ACC112 (cell line): ENCODE results near the gene ARHGEF11.
"Not testable (repeated sequence)": the region's sequence is repeated elsewhere in the genome, so short reads cannot be mapped to it uniquely, and the experiment has no call there.

ENCODE experiments used
- H2AFZ ChIP-seq: fragments of 200-600 bp; sonication (generic); one replicate; pipeline ENCODE4 v1.6.0; 2017; ENCODE audit warnings: antibody characterized with exemption, low read length; ENCODE audit not compliant: unreplicated experiment
- H3K27ac ChIP-seq: fragments of 200-600 bp; sonication (generic); 2 replicates; pipeline ENCODE4 v1.5.1; 2014; ENCODE audit warnings: low read depth, mild to moderate bottlenecking, antibody characterized with exemption, low read length, moderate library complexity
- H3K27me3 ChIP-seq: fragments of 200-600 bp; sonication (generic); 2 replicates; pipeline ENCODE4 v1.6.1; 2014; ENCODE audit warnings: mild to moderate bottlenecking, antibody characterized with exemption, low read length, moderate library complexity, mixed read lengths; ENCODE audit not compliant: insufficient read depth
- H3K36me3 ChIP-seq: fragments of 200-600 bp; sonication (generic); 2 replicates; pipeline ENCODE4 v1.6.1; 2016; ENCODE audit warnings: mild to moderate bottlenecking, antibody characterized with exemption, low read length, moderate library complexity, mixed read lengths; ENCODE audit not compliant: insufficient read depth
- H3K4me1 ChIP-seq: fragments of 200-600 bp; sonication (generic); one replicate; pipeline ENCODE4 v1.6.1; 2016; ENCODE audit warnings: low read length, mixed read lengths; ENCODE audit not compliant: insufficient read depth, unreplicated experiment, control insufficient read depth
- H3K4me3 ChIP-seq: fragments of 200-600 bp; sonication (generic); 2 replicates; pipeline ENCODE4 v1.5.1; 2014; ENCODE audit warnings: mild to moderate bottlenecking, low read depth, low read length
- H3K79me2 ChIP-seq: fragments of 200-600 bp; sonication (generic); one replicate; pipeline ENCODE4 v1.6.0; 2016; ENCODE audit warnings: low read length; ENCODE audit not compliant: control insufficient read depth, unreplicated experiment, insufficient read depth

ARHGEF11 gene

GRCh38 chr1:157086299-157086698, 40.8 kb upstream of the ARHGEF11 start:
- Histone ChIP-seq H3K36me3 (no peaks in the 10 kb centered on the region), H3K27ac (no peak overlapping the region), H3K4me3 (no peak overlapping the region), H3K4me1 (peaks cover 6% of the 10 kb centered on the region), H2AFZ (no peak overlapping the region), H3K79me2 (no peaks in the 10 kb centered on the region), H3K27me3 (peaks cover 11% of the 10 kb centered on the region)

- Histone ChIP-seq H2AFZ (no peak overlapping the region), H3K4me3 (no peak overlapping the region), H3K36me3 (no peaks in the 10 kb centered on the region), H3K27ac (no peak overlapping the region), H3K79me2 (no peaks in the 10 kb centered on the region), H3K4me1 (peaks cover 2% of the 10 kb centered on the region), H3K27me3 (peaks cover 11% of the 10 kb centered on the region)
These were observed 39.9 kb upstream of the ARHGEF11 start for GRCh38 chr1:157085421-157085820.

- Histone ChIP-seq H3K27me3 (peaks cover 11% of the 10 kb centered on the region), H3K79me2 (no peaks in the 10 kb centered on the region), H3K4me3 (no peak overlapping the region), H3K27ac (no peak overlapping the region), H3K36me3 (no peaks in the 10 kb centered on the region), H3K4me1 (no peaks in the 10 kb centered on the region), H2AFZ (no peak overlapping the region)
These were observed 39.2 kb upstream of the ARHGEF11 start for GRCh38 chr1:157084720-157085119.

- H3K4me1 ChIP-seq: no peaks in the 10 kb centered on the region
- H3K36me3 ChIP-seq: no peaks in the 10 kb centered on the region
- no peak overlapping the region for H2AFZ ChIP-seq
- no peak overlapping the region for H3K27ac ChIP-seq
- no peak overlapping the region for H3K4me3 ChIP-seq
- peaks cover 21% of the 10 kb centered on the region for H3K27me3 ChIP-seq
- H3K79me2 ChIP-seq: no peaks in the 10 kb centered on the region
These were observed 36.2 kb upstream of the ARHGEF11 start for GRCh38 chr1:157081707-157082106.

GRCh38 chr1:157080714-157081113, 35.2 kb upstream of the ARHGEF11 start:
- no peaks in the 10 kb centered on the region for H3K4me1 ChIP-seq
- H2AFZ ChIP-seq: no peak overlapping the region
- H3K27me3 ChIP-seq: peaks cover 24% of the 10 kb centered on the region
- no peaks in the 10 kb centered on the region for H3K36me3 ChIP-seq
- no peak overlapping the region for H3K27ac ChIP-seq
- H3K4me3 ChIP-seq: no peak overlapping the region
- H3K79me2 ChIP-seq: no peaks in the 10 kb centered on the region

GRCh38 chr1:157077394-157077793, 31.9 kb upstream of the ARHGEF11 start:
- Histone ChIP-seq H3K27me3 (peaks cover 18% of the 10 kb centered on the region), H3K36me3 (no peaks in the 10 kb centered on the region), H3K79me2 (no peaks in the 10 kb centered on the region), H2AFZ (no peak overlapping the region), H3K4me3 (no peak overlapping the region), H3K27ac (no peak overlapping the region), H3K4me1 (no peaks in the 10 kb centered on the region)

- Histone ChIP-seq H3K4me1 (no peaks in the 10 kb centered on the region), H3K4me3 (0 out of 2 replicates have a peak overlapping the region, but pooled peaks have one; percentile 7), H3K27ac (no peak overlapping the region), H2AFZ (no peak overlapping the region), H3K27me3 (peaks cover 46% of the 10 kb centered on the region), H3K36me3 (no peaks in the 10 kb centered on the region), H3K79me2 (no peaks in the 10 kb centered on the region)
These were observed 28.6 kb upstream of the ARHGEF11 start for GRCh38 chr1:157073944-157074685.

- Histone ChIP-seq H3K79me2 (no peaks in the 10 kb centered on the region), H3K4me3 (no peak overlapping the region), H3K27me3 (peaks cover 52% of the 10 kb centered on the region), H3K4me1 (no peaks in the 10 kb centered on the region), H3K36me3 (no peaks in the 10 kb centered on the region), H3K27ac (no peak overlapping the region), H2AFZ (no peak overlapping the region)
These were observed 24.1 kb upstream of the ARHGEF11 start for GRCh38 chr1:157069601-157070000.

- not testable (repeated sequence) for H3K79me2 ChIP-seq, H2AFZ ChIP-seq, H3K4me1 ChIP-seq, H3K36me3 ChIP-seq, H3K27ac ChIP-seq, H3K4me3 ChIP-seq
- H3K27me3 ChIP-seq: peaks cover 36% of the 10 kb centered on the region
These were observed 13.7 kb upstream of the ARHGEF11 start for GRCh38 chr1:157059241-157059640.

GRCh38 chr1:157056269-157056668, 10.7 kb upstream of the ARHGEF11 start:
- no peak overlapping the region for H2AFZ ChIP-seq

GRCh38 chr1:157055729-157056128, 10.2 kb upstream of the ARHGEF11 start:
- H3K79me2 ChIP-seq, H3K4me3 ChIP-seq, H2AFZ ChIP-seq, H3K36me3 ChIP-seq, H3K27ac ChIP-seq, H3K4me1 ChIP-seq: not testable (repeated sequence)
- peaks cover 33% of the 10 kb centered on the region for H3K27me3 ChIP-seq

More at GRCh38 chr1:157056269-157056668, 10.7 kb upstream of the ARHGEF11 start:
- H3K36me3 ChIP-seq: no peaks in the 10 kb centered on the region
- H3K4me3 ChIP-seq: no peak overlapping the region
- no peak overlapping the region for H3K27ac ChIP-seq
- no peaks in the 10 kb centered on the region for H3K79me2 ChIP-seq
- H3K4me1 ChIP-seq: no peaks in the 10 kb centered on the region
- H3K27me3 ChIP-seq: peaks cover 36% of the 10 kb centered on the region
